Upper lobe of left lung (tissue), 6 donors: ENCODE data around the gene ZNF687. TPM values are rescaled to one million over a fixed set of nuclear protein-coding genes. Genes with fewer than 3 reads are reported as not detected.

Source experiments
- ATAC-seq, 2 donors: fragments of 200-7000 bp; cut with Tn5 transposase; one replicate each; pipeline ENCODE4 v1.9.1; 2022; ENCODE audit warnings: mild to moderate bottlenecking in 2 of 2, moderate library complexity in 2 of 2; ENCODE audit not compliant: low FRiP score in 2 of 2
- DNase-seq, 2 donors: peaks; one replicate each; pipeline ENCODE4 v3.0.0-alpha.2; 2019 to 2020
- H3K27ac ChIP-seq, 4 donors: fragments of 200-600 bp; sonication (generic); one replicate each; pipeline ENCODE4 v1.5.1; 2016 to 2019
- H3K27me3 ChIP-seq, 4 donors: fragments of 200-600 bp; sonication (generic); one replicate each; pipeline ENCODE4 v1.5.1; 2017 to 2019
- H3K36me3 ChIP-seq, 4 donors: fragments of 200-600 bp; sonication (generic); one replicate each; pipeline ENCODE4 v1.5.1; 2016 to 2019
- H3K4me1 ChIP-seq, 4 donors: fragments of 200-600 bp; sonication (generic); one replicate each; pipeline ENCODE4 v1.5.1; 2018 to 2019
- H3K4me3 ChIP-seq, 4 donors: fragments of 200-600 bp; sonication (generic); one replicate each; pipeline ENCODE4 v1.5.1; 2017 to 2019; ENCODE audit warnings: mild to moderate bottlenecking in 2 of 4, moderate library complexity in 1 of 4
- H3K9me3 ChIP-seq, 4 donors: fragments of 200-600 bp; sonication (generic); one replicate each; pipeline ENCODE4 v1.5.1; 2018 to 2019
- EP300 ChIP-seq, 4 donors: sonication (generic); formaldehyde crosslinking; IDR thresholded peaks; one replicate each; pipeline ENCODE4 v1.5.1; 2017; ENCODE audit warnings: antibody characterized with exemption in 4 of 4, control low read depth in 2 of 4
- POLR2A ChIP-seq, 4 donors: fragments of 450-650 bp; IDR thresholded peaks; one replicate each; pipeline ENCODE4 v1.5.1; 2016 to 2017; ENCODE audit warnings: antibody characterized with exemption in 4 of 4, mild to moderate bottlenecking in 2 of 4
- POLR2AphosphoS5 ChIP-seq, 2 donors: sonication (generic); formaldehyde crosslinking; IDR thresholded peaks; one replicate each; pipeline ENCODE4 v1.5.1; 2017; ENCODE audit warnings: antibody characterized with exemption in 2 of 2
- WGBS, 2 donors: methylation state at CpG; one replicate each; pipeline ENCODE4 v1.1.5; 2017 to 2018; 5-methylcytosine and 5-hydroxymethylcytosine counted together
- total RNA-seq, 6 donors: library from RNA; depleted of rRNA in 4 of 6; stranded (reverse); fragments of >200 nt in 4 of 6; gene quantifications; one replicate each; pipeline versions ENCODE4 v1.1.0 to v1.2.1, GENCODE V29; 2016 to 2021
- TF ChIP-seq, protein P1 (sequence below), 6 experiments: fragments of 450-650 bp in 4 of 6; fragments of 200-600 bp in 2 of 6; sonication (generic) in 2 of 6; IDR thresholded peaks; one replicate each; pipeline ENCODE4 v1.5.1; 2016 to 2019; ENCODE audit warnings: antibody characterized with exemption in 6 of 6
- donor health status: DM: no; HTN: no; CAD: no; lungs with moderate emphysema.
- donor health status: DM: no; HTN: yes; CAD: no; lungs with severe emphysema.

The ZNF687 gene
- total RNA-seq, 6 donors from 2014 or later: 17.4 to 50.3 (median 27.2) TPM

DNA sequence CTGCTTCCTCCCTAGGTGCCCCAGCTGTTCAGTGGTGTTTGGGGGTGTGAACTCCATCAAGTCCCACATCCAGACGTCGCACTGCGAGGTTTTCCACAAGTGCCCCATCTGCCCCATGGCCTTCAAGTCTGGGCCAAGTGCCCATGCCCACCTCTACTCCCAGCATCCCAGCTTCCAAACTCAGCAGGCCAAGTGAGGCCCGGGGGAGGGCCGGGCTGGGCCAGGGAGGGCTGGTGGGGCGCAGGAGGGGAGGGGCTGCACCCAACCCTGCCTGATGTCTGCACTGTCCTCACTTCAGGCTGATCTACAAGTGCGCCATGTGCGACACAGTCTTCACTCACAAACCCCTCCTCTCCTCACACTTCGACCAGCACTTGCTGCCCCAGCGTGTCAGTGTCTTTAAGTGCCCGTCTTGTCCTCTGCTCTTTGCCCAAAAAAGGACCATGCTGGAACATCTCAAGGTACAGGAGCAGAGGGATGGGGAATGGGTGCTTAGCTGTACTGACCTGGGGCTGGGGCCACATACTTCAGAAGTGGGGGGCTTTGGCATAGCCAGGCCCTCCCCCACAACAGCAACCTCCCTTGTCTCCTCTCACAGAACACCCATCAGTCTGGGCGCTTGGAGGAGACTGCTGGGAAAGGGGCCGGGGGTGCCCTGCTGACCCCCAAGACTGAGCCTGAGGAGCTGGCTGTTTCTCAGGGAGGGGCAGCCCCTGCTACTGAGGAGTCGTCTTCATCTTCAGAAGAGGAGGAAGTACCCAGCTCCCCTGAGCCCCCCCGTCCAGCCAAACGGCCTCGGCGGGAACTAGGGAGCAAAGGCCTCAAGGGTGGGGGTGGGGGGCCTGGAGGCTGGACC lies 7.2 kb downstream of the ZNF687 start:
- Histone ChIP-seq H3K27ac (no peak overlapping the region), H3K4me3 (no peak overlapping the region), H3K4me1 (peaks cover 0 to 3% (median 1%) of the 10 kb centered on the region in 4 donors), H3K27me3 (no peaks in the 10 kb centered on the region), H3K9me3 (no peaks in the 10 kb centered on the region), H3K36me3 (peaks cover 37 to 96% (median 87%) of the 10 kb centered on the region in 4 donors)
- DNase-seq (peak in 1 of 2 donors; percentile 61), ATAC-seq (no peak)
- TF ChIP-seq POLR2A (IDR thresholded peaks at IDR 0.05): no peak
- TF ChIP-seq, protein P1, sequence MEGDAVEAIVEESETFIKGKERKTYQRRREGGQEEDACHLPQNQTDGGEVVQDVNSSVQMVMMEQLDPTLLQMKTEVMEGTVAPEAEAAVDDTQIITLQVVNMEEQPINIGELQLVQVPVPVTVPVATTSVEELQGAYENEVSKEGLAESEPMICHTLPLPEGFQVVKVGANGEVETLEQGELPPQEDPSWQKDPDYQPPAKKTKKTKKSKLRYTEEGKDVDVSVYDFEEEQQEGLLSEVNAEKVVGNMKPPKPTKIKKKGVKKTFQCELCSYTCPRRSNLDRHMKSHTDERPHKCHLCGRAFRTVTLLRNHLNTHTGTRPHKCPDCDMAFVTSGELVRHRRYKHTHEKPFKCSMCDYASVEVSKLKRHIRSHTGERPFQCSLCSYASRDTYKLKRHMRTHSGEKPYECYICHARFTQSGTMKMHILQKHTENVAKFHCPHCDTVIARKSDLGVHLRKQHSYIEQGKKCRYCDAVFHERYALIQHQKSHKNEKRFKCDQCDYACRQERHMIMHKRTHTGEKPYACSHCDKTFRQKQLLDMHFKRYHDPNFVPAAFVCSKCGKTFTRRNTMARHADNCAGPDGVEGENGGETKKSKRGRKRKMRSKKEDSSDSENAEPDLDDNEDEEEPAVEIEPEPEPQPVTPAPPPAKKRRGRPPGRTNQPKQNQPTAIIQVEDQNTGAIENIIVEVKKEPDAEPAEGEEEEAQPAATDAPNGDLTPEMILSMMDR (IDR thresholded peaks at IDR 0.05): no peak
- no peak for TF ChIP-seq POLR2AphosphoS5 (IDR thresholded peaks at IDR 0.05)
- TF ChIP-seq EP300 (IDR thresholded peaks at IDR 0.05): no peak
- WGBS, 2 donors: 80 to 91% methylated on average over 10 to 18 of the region's 18 CpGs

DNA sequence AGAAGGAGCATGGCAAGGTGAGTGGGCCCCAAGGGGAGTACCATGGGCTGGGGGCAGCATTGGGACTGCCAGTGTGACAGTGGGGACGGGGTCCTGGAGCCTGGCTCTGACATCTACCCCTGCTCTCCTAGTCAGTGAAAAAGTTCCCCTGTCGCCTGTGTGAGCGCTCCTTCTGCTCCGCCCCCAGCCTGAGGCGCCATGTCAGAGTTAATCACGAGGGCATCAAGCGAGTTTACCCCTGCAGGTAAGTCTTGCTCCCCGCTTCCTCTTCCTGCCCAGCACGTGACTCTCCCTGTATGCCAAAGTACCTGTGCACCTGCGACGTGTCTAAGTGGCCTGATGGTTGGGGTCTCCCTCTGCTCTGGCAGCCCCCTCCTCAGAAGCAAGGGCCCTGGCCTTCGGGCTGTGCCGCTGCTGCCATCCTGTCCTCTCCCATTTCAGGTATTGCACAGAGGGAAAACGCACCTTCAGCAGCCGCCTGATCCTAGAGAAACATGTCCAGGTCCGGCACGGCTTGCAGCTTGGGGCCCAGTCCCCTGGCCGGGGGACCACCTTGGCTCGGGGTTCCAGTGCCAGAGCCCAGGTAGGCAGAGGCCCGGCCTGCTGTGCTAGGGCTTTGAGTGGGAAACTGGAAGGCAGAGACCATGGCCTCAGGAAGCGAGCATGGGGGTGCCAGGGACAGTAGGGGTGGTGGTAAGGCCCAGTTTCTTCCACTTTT lies 8.1 kb downstream of the ZNF687 start:
- Histone ChIP-seq H3K27me3 (no peaks in the 10 kb centered on the region), H3K27ac (no peak overlapping the region), H3K9me3 (no peaks in the 10 kb centered on the region), H3K36me3 (peaks cover 37 to 100% (median 95%) of the 10 kb centered on the region in 4 donors), H3K4me1 (no peaks in the 10 kb centered on the region), H3K4me3 (no peak overlapping the region)
- ATAC-seq: no peak
- TF ChIP-seq POLR2AphosphoS5 (IDR thresholded peaks at IDR 0.05) (no peak), POLR2A (IDR thresholded peaks at IDR 0.05) (peak in 1 of 4 donors; percentile 11)
- peak in 1 of 2 donors; percentile 60 for DNase-seq
- 91 to 92% methylated on average over 12 to 20 of the region's 21 CpGs for WGBS, 2 donors

DNA sequence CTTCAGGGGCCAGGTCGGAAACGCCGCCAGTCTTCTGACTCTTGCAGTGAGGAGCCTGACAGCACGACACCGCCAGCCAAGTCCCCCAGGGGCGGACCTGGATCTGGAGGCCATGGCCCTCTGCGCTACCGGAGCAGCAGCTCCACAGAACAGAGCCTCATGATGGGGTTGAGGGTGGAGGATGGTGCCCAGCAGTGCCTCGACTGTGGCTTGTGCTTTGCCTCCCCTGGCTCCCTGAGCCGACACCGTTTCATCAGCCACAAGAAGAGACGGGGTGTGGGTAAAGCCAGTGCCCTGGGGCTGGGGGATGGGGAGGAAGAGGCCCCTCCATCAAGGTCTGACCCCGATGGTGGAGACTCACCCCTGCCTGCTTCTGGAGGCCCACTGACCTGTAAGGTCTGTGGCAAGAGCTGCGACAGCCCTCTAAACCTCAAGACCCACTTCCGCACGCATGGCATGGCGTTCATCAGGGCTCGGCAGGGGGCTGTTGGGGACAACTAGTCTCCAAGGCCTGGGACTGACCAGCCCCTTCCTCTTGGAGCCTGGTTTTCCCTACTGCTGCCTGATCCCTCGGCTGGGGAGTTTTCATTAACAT lies 8.7 kb downstream of the ZNF687 start:
- H3K27ac ChIP-seq: no peak overlapping the region
- peaks cover 40 to 100% (median 100%) of the 10 kb centered on the region in 4 donors for H3K36me3 ChIP-seq
- TF ChIP-seq, protein P1 (IDR thresholded peaks at IDR 0.05): no peak
- TF ChIP-seq POLR2A (IDR thresholded peaks at IDR 0.05): no peak
- no peak for TF ChIP-seq EP300 (IDR thresholded peaks at IDR 0.05)
- TF ChIP-seq POLR2AphosphoS5 (IDR thresholded peaks at IDR 0.05): no peak
- DNase-seq: peak in 1 of 2 donors; percentile 58
- no peaks in the 10 kb centered on the region for H3K27me3 ChIP-seq
- WGBS, 2 donors: 86 to 89% methylated on average over 16 to 19 of the region's 19 CpGs
- ATAC-seq: no peak
- no peaks in the 10 kb centered on the region for H3K4me1 ChIP-seq
- no peaks in the 10 kb centered on the region for H3K9me3 ChIP-seq
- no peak overlapping the region for H3K4me3 ChIP-seq

DNA sequence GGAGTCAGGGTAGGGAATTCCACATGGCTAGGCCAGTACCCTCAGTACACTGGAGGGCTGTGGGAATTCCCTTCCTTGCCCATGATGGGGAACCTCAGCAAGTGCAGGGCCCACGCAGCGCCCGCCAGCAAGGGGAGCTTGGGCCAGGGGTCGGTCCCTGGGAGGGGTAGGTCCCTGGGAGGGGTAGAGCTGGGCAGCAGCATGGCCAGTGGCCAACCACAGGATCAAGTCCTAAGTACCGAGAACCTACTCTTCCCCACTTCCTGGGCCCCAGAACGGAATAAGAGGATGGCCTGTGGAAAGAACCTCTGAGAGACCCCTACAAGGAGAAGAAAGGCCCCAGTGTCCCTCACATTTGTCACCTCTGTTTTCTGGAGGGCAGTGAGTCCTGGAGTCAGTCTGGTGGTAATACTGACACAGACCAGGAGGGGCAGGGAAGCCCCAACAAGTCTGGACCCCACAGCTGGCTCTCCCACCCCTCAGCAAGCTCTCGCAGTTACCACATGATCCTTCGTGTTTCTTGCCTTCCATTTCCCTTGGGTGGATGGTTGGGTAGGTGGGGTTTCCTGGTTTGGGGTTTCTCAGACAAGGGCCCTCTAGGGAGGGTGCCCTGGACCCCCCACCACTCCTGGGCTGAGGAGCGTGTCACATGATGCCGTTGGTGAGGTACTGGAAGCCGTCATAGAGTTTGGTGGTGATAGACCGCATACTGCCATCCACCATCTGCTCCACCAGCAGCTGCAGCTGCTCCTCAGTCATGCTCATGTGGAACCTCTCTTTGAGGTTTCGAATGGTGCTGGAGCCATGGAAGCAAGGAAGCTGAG lies 10.3 kb downstream of the ZNF687 start:
- Histone ChIP-seq H3K9me3 (no peaks in the 10 kb centered on the region), H3K4me3 (no peak overlapping the region), H3K4me1 (no peaks in the 10 kb centered on the region), H3K27me3 (no peaks in the 10 kb centered on the region), H3K36me3 (peaks cover 38 to 100% (median 99%) of the 10 kb centered on the region in 4 donors), H3K27ac (peak overlapping the region in 1 of 4 donors; percentile 7)
- DNase-seq: peak in 1 of 2 donors; percentile 66
- TF ChIP-seq POLR2A (IDR thresholded peaks at IDR 0.05) (no peak), EP300 (IDR thresholded peaks at IDR 0.05) (no peak), POLR2AphosphoS5 (IDR thresholded peaks at IDR 0.05) (no peak)
- TF ChIP-seq, protein P1 (IDR thresholded peaks at IDR 0.05): no peak
- WGBS, 2 donors: 83 to 86% methylated on average over 12 to 13 of the region's 13 CpGs
- ATAC-seq: no peak
